KBM-7 (cell line): ENCODE results near the gene VAV2.

ENCODE experiments used
- DNase-seq: peaks from one replicate; pipeline ENCODE4 v3.0.0-alpha.2; 2015
- in situ Hi-C: fragments of 300-500 bp; cut with MboI; formaldehyde crosslinking; loops from 2 replicates; pipeline ENCODE4 v1.14.3; 2020; ENCODE audit warnings: low sequenced_read_pairs, low pct_unique_long_range_greater_than_20kb, mixed read lengths

VAV2 gene

GRCh38 chr9:133986774-133987445, 5.2 kb downstream of the VAV2 start:
- no peak for DNase-seq
- in situ Hi-C loops: loop anchor here (25.0 kb wide), 1 partner anchor 450 kb away; the partner anchor contains the start of gene ADAMTSL2

DNA sequence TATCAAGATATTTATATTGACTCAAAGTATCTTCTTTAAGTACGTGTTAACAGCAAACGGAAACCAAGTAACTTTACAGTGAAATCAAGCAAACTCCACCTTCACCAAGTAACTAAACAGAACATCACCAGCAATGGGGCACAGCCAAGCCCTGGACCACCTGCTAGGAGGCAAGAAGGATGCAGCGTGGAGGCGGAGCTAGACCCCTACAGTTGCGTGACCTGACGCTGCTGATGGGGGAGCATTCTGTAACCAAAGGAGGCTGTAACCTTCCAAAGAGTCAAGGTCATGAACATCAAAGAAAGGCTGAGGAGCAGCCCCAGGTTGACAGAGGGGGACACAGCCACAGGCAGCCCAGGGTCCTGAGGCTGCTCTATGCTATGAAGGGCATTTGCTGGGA, 6.1 kb downstream of the VAV2 start:
- in situ Hi-C loops: loop anchor here (25.0 kb wide), 1 partner anchor 449 kb away; the partner anchor contains the start of gene ADAMTSL2
- no peak for DNase-seq

DNA sequence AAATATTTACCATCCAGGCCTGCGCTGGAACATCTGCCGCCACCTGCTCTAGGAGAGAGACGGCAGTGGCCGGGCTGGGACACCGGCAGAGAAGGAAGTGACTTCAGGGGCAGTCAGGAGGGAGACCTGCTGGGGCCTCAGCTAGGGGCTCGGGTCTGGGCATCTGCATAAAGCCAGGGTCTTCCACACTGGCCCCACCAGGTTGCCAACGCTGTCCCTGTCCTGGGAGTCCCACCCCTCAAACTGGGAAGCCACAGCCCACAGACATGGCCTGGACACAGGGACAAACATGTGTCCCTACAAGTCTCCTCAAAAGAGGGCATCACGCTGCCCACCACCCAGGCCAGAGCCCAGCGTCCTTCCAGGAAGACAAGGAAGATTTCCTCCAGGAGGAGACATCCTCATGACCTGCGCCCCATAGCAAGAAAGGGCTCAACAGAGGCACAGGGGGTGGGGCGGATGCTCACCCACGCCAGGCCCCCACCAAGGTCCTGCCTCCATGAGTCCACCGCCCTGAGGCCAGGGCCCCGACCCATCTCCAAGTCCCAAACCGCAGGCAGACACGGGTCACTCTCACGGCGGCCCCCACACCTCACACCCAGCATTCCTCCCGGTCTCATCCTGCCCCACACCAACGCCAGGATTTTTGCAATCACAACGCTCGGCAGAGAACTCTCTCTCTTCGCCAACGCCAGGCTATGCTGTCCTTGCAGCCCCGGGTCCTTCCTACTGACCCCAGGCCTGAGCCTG, 9.0 kb downstream of the VAV2 start:
- no peak for DNase-seq
- in situ Hi-C loops: loop anchor here (25.0 kb wide), 1 partner anchor 446 kb away; the partner anchor contains the start of gene ADAMTSL2

- DNase-seq: no peak
- in situ Hi-C loops: loop anchor here (25.0 kb wide), 1 partner anchor 445 kb away; the partner anchor contains the start of gene ADAMTSL2
These were observed 10.0 kb downstream of the VAV2 start for GRCh38 chr9:133981958-133982681.

GRCh38 chr9:133981589-133981957, 10.6 kb downstream of the VAV2 start:
- no peak for DNase-seq
- in situ Hi-C loops: loop anchor here (25.0 kb wide), 1 partner anchor 444 kb away; the partner anchor contains the start of gene ADAMTSL2

GRCh38 chr9:133980864-133981588, 11.1 kb downstream of the VAV2 start:
- in situ Hi-C loops: loop anchor here (25.0 kb wide), 1 partner anchor 444 kb away; the partner anchor contains the start of gene ADAMTSL2
- no peak for DNase-seq

DNA sequence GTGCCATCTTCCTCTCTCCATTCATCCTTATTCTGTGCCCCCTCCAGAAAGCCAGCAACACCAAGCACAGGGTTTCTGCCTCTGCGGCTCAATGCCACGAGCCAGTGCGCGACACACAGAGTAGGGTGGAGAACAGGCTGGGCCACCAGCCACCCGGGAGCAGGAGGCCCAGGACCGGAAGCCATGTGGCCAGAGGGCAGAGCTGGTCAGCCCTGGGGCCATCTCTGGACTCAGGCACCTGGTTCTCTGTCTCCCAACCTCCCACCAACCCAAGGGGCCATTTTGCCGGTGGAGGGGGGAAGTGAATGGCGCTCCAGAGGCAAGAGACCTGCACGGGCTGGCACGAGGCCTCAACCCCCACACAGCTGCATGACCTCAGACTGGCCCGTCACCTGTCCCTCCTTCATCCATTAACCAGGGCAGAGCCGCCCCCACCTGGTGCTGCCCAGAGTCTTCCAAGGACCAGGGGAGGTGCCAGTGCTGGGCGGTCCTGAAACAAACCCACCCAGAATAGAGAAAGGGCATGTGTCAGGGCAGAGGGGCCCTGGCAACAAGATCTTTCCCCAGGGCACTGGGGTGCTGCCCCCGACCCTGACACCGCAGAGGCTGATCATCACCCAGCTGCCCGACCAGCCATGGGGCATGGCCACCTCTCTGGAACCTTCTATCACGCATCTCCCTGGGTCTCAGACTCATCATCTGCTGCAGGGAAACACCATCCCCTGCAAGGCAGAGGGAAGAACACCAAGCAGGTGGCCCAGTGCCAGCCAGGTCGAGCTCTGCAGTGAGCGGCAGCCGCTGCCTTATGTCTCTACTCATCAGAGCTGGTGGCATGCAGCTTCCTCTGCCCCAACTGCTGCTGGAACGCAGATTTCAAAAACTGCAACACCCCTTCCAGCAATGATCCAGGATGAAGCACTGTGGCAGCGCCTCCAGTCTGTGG, 11.9 kb downstream of the VAV2 start:
- in situ Hi-C loops: loop anchor here (25.0 kb wide), 1 partner anchor 443 kb away; the partner anchor contains the start of gene ADAMTSL2

GRCh38 chr9:133979273-133979920, 12.7 kb downstream of the VAV2 start:
- in situ Hi-C loops: loop anchor here (25.0 kb wide), 1 partner anchor 442 kb away; the partner anchor contains the start of gene ADAMTSL2

More for the DNA sequence above, 11.9 kb downstream of the VAV2 start:
- no peak for DNase-seq

GRCh38 chr9:133978899-133979272, 13.2 kb downstream of the VAV2 start:
- in situ Hi-C loops: loop anchor here (25.0 kb wide), 1 partner anchor 442 kb away; the partner anchor contains the start of gene ADAMTSL2
- no peak for DNase-seq

More at GRCh38 chr9:133979273-133979920, 12.7 kb downstream of the VAV2 start:
- DNase-seq: no peak

DNA sequence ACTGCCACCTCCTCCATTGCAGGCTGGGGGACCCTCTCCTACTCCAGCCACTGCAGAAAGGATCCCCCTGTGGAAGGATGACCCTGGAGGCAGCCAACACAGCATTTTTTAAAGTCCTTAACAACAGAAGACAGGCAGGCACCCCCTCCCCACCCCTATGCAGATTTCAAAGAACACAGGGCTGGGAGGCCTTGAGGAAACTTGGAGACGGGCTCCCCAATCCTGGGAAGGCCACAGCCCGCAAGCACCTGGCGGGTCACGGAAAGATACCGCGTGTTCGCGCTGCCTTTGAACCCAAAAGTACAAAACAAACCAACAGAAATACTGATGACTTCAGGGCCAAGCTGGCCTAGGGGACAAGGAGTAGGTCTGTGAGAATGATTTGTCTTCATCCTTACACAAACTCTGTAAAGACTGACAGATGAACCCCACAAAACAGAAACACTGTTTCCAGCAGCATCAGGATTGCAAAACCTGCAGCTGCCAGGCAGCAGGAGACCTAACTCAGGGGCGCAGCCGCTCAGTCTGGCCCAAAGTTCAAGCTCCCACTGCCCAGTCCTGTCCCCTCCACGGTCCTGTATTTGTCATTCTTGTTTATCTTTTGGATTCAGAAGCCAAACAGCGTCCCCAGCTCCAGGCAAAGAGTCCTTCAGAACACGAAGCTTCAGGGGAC, 13.8 kb downstream of the VAV2 start:
- in situ Hi-C loops: loop anchor here (25.0 kb wide), 1 partner anchor 441 kb away; the partner anchor contains the start of gene ADAMTSL2
- no peak for DNase-seq

- no peak for DNase-seq
- in situ Hi-C loops: loop anchor here (25.0 kb wide), 1 partner anchor 440 kb away; the partner anchor contains the start of gene ADAMTSL2
These were observed 14.5 kb downstream of the VAV2 start for GRCh38 chr9:133977421-133978201.

GRCh38 chr9:133976887-133977286, 15.2 kb downstream of the VAV2 start:
- in situ Hi-C loops: loop anchor here (25.0 kb wide), 1 partner anchor 440 kb away; the partner anchor contains the start of gene ADAMTSL2

DNA sequence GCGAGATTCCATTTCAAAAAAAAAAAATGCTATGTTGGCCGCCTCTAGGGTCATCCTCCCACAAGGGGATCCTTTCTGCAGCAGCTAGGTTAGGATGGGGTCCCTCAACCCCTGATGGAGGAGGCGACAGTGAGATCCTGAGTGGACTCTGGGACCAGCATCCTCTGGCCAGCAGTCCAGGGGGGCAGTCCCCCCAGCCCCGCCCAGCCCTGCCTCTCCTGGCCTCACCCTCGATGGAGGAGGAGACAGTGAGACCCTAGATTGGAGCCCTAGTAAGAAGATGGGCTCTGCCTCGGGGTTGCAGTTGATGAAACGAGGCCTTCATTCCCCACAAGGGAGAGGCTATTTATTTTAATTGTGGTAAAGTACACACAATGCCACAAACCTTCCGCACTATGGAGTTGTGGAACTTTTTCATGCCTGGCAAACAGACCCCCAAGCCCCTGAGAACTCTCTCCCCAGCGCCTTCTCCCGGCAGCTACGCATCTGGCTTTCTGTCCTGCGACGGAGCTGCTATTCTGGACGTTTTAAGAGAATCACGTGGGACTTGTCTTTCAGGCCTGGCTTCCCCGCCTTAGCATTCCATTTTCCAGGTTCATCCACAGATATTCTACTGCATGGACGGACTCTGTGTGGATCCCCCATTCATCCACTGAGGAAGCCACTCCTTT, 15.8 kb downstream of the VAV2 start:
- no peak for DNase-seq
- in situ Hi-C loops: loop anchor here (25.0 kb wide), 1 partner anchor 439 kb away; the partner anchor contains the start of gene ADAMTSL2

More at GRCh38 chr9:133976887-133977286, 15.2 kb downstream of the VAV2 start:
- no peak for DNase-seq

DNA sequence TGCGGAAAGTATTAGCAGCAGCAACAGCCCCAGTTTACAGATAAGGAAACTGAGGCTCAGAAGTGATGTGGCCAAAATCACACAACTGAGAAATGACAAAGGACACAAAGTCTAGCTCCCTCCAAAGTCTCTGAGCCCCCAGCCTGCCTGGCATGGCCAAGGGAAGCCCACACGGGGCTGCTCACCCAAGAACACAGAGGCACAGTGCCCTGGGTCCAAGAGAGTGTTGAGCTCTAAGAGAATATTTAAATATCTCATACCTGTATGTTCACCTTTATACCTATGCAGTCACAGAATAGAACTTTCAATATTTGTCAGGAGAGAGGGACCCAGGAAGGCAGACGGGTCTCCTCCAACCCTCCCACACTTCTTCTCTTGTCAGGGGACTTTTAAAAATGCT, 16.6 kb downstream of the VAV2 start:
- no peak for DNase-seq
- in situ Hi-C loops: loop anchor here (25.0 kb wide), 1 partner anchor 438 kb away; the partner anchor contains the start of gene ADAMTSL2
